Measurements from ENCODE around the gene DMD.

DNA sequence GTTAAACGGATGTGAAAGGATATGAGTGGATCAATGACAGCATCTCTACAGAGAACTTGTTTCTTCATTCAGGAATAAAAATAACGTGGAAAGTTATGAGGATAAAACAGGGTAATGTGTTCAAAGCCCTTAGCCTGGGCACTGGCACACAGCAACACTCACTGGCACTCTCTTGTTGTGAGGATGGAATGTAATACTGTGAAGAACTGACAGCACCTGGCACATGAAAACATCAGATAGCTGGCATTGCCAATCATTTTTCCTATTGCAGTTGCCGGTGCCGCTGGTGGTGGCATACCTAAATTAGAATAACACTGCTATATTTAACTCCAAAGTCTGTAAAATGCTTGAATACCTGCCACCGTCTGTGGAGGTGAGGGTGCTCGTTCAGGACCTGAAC is 1061.2 kb downstream of the DMD start:
- TF ChIP-seq POLR2A (IDR thresholded peaks at IDR 0.05): no peak
- TF ChIP-seq, protein P1, sequence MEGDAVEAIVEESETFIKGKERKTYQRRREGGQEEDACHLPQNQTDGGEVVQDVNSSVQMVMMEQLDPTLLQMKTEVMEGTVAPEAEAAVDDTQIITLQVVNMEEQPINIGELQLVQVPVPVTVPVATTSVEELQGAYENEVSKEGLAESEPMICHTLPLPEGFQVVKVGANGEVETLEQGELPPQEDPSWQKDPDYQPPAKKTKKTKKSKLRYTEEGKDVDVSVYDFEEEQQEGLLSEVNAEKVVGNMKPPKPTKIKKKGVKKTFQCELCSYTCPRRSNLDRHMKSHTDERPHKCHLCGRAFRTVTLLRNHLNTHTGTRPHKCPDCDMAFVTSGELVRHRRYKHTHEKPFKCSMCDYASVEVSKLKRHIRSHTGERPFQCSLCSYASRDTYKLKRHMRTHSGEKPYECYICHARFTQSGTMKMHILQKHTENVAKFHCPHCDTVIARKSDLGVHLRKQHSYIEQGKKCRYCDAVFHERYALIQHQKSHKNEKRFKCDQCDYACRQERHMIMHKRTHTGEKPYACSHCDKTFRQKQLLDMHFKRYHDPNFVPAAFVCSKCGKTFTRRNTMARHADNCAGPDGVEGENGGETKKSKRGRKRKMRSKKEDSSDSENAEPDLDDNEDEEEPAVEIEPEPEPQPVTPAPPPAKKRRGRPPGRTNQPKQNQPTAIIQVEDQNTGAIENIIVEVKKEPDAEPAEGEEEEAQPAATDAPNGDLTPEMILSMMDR (IDR thresholded peaks at IDR 0.05): no peak
- TF ChIP-seq POLR2AphosphoS5 (IDR thresholded peaks at IDR 0.05): no peak
